Activated B cell treated with CpG ODN at 0.5 μM for 24 hours (primary cell): ENCODE results near the gene ZBTB46. TPM values are rescaled to one million over a fixed set of nuclear protein-coding genes. Genes with fewer than 3 reads are reported as not detected.

Source experiments
- ATAC-seq: fragments of 200-7000 bp; cut with Tn5 transposase; one replicate; pipeline ENCODE4 v1.10.0; 2021; ENCODE audit warnings: low read depth, mild to moderate bottlenecking, moderate library complexity
- CTCF ChIA-PET: fragments of 350-600 bp; sonication (Branson Sonifier 250); formaldehyde crosslinking; loops from one replicate; lab custom pipeline; 2021; ENCODE audit warnings: antibody characterized with exemption; lab: Charles Lee
- POLR2A ChIA-PET: fragments of 350-600 bp; sonication (Branson Sonifier 250); formaldehyde crosslinking; loops from one replicate; lab custom pipeline; 2021; ENCODE audit warnings: antibody characterized with exemption; lab: Charles Lee
- DNase-seq: peaks from one replicate; pipeline ENCODE4 v3.0.0; 2022
- H3K27ac Mint-ChIP-seq: one replicate; pipeline ENCODE4 v1.8.0; 2020; ENCODE audit warnings: mixed read lengths
- H3K27me3 Mint-ChIP-seq: one replicate; pipeline ENCODE4 v1.8.0; 2021; ENCODE audit warnings: mixed read lengths
- H3K36me3 Mint-ChIP-seq: one replicate; pipeline ENCODE4 v1.8.0; 2021; ENCODE audit warnings: low read depth, mixed read lengths
- H3K4me1 Mint-ChIP-seq: one replicate; pipeline ENCODE4 v1.8.0; 2021; ENCODE audit warnings: mixed read lengths
- H3K4me3 Mint-ChIP-seq: one replicate; pipeline ENCODE4 v1.8.0; 2020; ENCODE audit warnings: mild to moderate bottlenecking, mixed read lengths
- H3K9me3 Mint-ChIP-seq: one replicate; pipeline ENCODE4 v1.8.0; 2020; ENCODE audit warnings: mixed read lengths
- CTCF ChIP-seq: fragments of 200-600 bp; IDR thresholded peaks from one replicate; pipeline ENCODE4 v1.8.0; 2022; ENCODE audit warnings: antibody characterized with exemption, mild to moderate bottlenecking
- intact Hi-C: fragments of 100-400 bp; cut with micrococcal nuclease; formaldehyde crosslinking; loops from one replicate; pipeline ENCODE4 v1.15.1; 2024
- total RNA-seq: library from RNA; stranded (reverse); gene quantifications from 2 replicates; pipeline ENCODE4 v1.2.3, GENCODE V29; 2022

The ZBTB46 gene
- total RNA-seq, 1 donor from 2014 or later: 0.49 TPM

DNA sequence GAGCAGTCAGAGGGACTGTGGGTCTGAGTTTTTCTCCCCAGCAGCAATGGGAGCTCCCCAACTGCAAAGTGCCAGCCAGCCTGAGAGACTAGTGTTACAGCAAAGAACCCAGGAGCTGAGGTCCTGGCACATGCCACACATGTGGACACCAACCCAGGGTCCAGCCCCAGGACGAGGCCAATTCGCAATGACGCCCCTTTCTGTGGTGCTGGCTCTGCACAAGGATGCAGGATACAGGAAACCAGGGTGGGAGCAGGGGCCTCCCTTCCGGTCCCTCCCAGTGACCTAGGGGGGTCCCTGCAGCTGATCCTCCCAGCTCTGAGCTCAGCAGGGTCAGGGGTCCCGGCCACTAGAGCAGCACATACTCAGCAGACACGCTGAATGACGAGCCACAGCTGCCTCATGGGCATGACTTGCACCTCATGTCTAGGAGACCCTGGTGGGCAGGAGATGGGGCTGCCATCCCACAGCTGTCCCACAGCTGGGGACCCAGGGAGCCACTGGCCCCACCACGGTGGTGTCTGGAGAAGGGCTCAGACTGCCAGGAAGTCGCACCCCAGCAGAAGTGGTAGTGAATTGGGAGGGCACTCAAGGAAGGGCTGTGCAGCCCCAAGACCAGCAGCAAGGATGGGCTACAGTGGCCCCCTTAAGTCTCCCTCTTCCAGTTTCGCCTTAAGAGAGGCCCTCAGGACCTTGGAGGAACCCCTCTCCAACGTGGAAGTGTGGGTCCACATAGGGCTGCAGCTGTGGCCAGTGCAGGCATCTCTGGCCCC is 126.9 kb downstream of the ZBTB46 start:
- Mint-ChIP-seq H3K36me3 (peaks cover 38% of the 10 kb centered on the region), H3K4me3 (no peak overlapping the region), H3K27me3 (no peaks in the 10 kb centered on the region), H3K27ac (no peak overlapping the region), H3K4me1 (peaks cover 31% of the 10 kb centered on the region), H3K9me3 (no peaks in the 10 kb centered on the region)
- intact Hi-C loops: no loop called here
- ChIA-PET POLR2A (no interaction called here), CTCF (no interaction called here)
- no peak for TF ChIP-seq CTCF
- no peak for DNase-seq
- ATAC-seq: no peak

DNA sequence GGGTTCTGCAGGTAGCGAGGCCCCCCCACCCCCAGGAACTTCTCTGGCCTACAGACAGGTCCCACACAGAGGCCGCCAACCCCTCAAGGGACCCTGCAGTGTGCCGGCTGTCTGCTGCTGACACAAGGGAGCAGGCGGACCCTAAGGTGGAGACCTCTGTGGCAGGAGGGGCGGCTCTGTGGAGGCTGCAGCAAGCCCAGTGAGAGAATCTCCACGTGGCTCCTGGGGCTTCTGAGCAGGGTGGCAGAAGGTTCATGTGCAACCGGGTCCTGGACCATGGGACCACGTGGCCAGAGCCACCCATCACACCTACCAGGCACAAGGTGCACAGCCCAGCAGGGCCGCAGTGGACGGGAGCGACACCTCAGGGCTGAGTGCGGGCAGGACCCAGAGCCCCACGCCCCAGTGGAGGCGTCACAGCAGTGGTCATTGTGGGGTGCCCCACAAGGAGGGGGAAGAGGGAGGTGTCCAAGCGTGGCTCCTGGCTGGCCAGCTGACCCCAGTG is 127.5 kb downstream of the ZBTB46 start:
- Mint-ChIP-seq H3K9me3 (no peaks in the 10 kb centered on the region), H3K27ac (no peak overlapping the region), H3K4me1 (peaks cover 25% of the 10 kb centered on the region), H3K4me3 (no peak overlapping the region), H3K36me3 (peaks cover 33% of the 10 kb centered on the region), H3K27me3 (no peaks in the 10 kb centered on the region)
- ATAC-seq (no peak), DNase-seq (no peak)
- ChIA-PET POLR2A (interaction anchor here (0.9 kb wide), 1 partner anchor 964 kb away, joined by 3 read pairs; no protein-coding TSS in a partner anchor), CTCF (no interaction called here)
- intact Hi-C loops: no loop called here
- no peak for TF ChIP-seq CTCF

- no peaks in the 10 kb centered on the region for H3K27me3 Mint-ChIP-seq
- CTCF ChIA-PET: no interaction called here
- H3K27ac Mint-ChIP-seq: no peak overlapping the region
- TF ChIP-seq CTCF: no peak
- ATAC-seq (no peak), DNase-seq (no peak)
- POLR2A ChIA-PET: interaction anchor here (0.7 to 0.9 kb wide), 2 partner anchors 253 to 963 kb away, joined by 3 read pairs; partner anchors contain the start of gene UCKL1
- H3K36me3 Mint-ChIP-seq: peaks cover 33% of the 10 kb centered on the region
- H3K4me3 Mint-ChIP-seq: no peak overlapping the region
- H3K9me3 Mint-ChIP-seq: no peaks in the 10 kb centered on the region
- intact Hi-C loops: no loop called here
- peaks cover 24% of the 10 kb centered on the region for H3K4me1 Mint-ChIP-seq
Observed at GRCh38 chr20:63702751-63703470, 128.2 kb downstream of the ZBTB46 start.

DNA sequence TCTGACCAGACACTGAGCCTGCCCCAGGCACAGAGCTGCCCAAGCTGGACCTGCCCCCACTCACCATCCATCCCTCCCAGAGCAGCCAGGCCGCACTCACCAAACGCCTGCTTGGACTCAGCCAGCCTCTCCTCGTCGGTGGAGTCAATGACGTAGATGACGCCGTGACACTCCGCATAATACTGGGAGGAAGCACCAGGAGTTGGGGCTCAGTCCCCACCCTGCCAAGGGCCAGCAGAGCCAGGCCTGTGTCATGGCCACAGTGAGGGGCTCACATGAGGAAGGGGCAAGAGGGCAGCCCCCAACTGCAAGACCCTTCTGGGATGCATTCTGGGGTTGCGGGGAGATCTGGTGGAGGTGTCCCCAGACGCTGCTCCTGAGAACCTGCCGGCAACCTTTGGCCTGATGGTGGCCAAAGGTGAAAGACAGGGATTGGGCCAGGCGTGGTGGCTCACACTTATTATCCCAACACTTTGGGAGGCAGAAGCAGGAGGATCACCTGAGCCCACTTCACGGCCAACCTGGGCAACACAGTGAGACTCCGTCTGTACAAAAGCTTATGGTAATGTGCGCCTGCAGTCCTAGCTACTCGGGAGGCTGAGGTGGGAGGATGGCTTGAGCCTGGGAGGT is 128.9 kb downstream of the ZBTB46 start:
- H3K27ac Mint-ChIP-seq: no peak overlapping the region
- peaks cover 33% of the 10 kb centered on the region for H3K36me3 Mint-ChIP-seq
- intact Hi-C loops: no loop called here
- DNase-seq (no peak), ATAC-seq (no peak)
- no peaks in the 10 kb centered on the region for H3K9me3 Mint-ChIP-seq
- ChIA-PET CTCF (no interaction called here), POLR2A (interaction anchor here (0.5 to 0.7 kb wide), 3 partner anchors 25 to 254 kb away, joined by 3 read pairs; partner anchors contain the start of gene UCKL1)
- no peaks in the 10 kb centered on the region for H3K27me3 Mint-ChIP-seq
- TF ChIP-seq CTCF: no peak
- H3K4me1 Mint-ChIP-seq: peaks cover 26% of the 10 kb centered on the region
- H3K4me3 Mint-ChIP-seq: no peak overlapping the region
